Fibroblast of gingiva (primary cell): ENCODE results near the gene MLLT6.

Experiments
- DNase-seq: peaks from one replicate; pipeline ENCODE4 v3.0.0-alpha.2; 2011; ENCODE audit warnings: low read depth

MLLT6 gene

DNA sequence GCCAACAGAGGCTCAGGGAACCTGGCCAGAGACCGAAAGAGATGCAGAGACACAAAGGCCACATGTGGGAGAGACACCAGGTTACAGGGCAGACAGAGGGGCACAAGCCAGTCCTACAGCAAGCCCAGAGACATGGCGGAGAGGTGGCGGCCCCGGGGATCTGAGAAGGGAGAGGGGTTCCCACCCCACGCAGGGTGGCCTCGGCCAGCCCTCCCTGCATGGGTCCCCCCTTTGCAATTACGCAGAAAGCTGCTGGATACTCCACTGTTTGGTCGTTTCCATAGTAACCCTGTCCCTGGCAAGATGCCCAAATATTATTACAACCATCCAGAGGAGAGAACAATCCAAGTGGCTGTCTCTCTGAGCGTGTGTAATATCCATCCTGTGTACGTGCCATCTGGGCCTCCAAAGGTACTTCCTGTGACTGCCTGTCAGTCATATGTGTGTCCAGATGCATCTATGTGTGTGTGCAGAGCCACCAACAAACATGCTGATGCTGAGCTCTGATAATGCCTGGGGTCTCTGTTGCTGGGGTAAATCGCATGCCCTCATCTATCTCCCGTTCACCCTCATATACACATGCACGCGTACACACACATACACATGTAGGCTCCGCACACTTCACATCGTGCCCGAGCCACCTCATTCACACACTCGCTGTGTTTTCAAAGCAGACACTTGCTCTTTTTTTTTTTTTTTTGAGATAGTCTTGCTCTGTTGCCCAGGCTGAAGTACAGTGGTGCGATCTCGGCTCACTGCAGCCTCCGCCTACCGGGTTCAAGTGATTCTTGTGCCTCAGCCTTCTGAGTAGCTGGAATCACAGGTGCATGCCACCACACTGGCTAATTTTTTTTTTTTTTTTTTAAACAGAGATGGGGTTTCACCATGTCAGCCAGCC is 37.6 kb downstream of the MLLT6 start:
- peak; percentile 90 for DNase-seq

DNA sequence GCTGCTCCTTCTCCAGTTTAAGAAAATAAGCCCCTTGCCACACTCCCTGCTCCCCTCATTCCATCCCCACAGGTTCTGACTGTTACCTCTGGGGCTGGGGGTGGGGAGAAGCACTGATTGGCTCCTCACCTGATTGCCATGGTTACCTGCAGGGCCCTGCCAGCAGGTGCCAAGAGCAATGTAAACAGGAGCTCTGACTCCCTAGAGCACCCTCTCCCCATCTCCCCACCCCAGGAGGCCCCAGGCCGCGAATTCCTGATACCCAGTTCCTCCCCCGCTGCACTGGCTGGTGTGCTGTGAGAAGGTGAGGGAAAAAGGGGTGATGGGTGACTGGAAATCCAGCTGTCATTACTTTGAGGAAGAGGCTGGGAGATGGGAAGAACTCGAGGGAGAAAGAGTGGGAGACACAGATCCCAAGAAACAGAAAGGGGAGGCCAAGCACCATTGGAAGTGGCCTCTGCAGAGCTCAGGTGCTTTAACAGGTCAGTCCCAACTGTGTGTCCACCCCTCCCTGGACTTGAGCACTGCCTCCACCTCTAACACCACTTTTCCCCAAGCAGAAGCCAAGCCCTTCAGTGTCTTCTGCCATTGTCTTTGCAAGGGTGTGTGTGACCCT is 38.6 kb downstream of the MLLT6 start:
- no peak for DNase-seq

DNA sequence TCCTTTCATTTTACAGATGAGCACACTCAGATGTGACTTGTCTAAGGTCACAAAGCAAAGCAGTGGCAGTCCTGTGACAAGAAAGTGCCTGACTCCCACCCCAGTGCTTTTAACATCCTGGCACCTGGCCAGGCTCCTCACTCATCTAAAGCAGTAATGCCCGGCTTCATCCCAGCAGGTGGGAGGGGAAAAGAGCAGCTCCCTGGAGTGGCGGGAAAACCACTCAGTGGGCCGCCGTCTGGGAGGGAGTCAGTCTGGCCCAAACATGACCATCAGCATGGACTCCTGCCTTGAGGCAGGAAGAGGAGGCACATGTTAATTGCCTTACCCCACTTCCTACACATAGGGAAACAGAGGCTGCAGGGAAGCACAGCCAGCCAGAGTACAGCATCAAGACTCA is 40.5 kb downstream of the MLLT6 start:
- no peak for DNase-seq

DNA sequence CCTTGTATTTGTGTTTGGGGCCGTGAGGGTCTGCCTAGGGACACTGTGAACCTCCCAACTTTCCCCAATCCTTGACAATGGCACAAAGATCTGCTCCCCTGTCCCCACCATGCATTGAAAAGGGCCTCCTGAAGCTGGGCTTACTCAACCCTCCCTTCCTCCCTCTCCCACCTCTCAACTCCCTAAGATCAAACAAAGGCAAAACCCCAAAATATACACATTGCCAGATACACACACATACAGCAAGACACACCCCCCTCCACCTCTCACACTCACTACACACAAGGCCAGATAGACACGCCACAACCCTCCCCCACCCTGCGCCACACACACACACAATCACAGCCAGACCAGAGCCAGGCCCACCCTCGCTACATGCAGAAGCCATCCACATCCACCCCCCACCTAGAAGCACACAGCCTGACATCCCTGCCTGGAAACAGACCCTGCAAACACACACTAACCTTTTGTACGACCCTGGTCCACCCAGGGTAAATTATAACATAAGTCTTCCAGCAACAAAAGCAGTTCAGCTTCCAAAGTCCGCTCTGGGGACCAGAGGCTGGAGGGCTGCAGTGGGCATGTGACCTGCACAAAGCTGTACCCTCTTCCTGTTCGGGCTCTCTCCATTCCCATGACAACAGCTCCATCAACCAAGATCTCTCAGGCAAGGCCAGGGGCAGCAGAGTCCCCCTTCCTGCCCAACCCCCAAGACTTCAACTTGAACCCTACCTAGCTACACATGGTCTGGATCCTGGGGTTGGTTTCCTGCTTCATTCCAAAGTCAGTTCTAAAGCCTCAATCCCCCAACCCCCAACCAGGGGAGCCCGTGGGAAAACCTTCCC is 41.2 kb downstream of the MLLT6 start:
- no peak for DNase-seq

DNA sequence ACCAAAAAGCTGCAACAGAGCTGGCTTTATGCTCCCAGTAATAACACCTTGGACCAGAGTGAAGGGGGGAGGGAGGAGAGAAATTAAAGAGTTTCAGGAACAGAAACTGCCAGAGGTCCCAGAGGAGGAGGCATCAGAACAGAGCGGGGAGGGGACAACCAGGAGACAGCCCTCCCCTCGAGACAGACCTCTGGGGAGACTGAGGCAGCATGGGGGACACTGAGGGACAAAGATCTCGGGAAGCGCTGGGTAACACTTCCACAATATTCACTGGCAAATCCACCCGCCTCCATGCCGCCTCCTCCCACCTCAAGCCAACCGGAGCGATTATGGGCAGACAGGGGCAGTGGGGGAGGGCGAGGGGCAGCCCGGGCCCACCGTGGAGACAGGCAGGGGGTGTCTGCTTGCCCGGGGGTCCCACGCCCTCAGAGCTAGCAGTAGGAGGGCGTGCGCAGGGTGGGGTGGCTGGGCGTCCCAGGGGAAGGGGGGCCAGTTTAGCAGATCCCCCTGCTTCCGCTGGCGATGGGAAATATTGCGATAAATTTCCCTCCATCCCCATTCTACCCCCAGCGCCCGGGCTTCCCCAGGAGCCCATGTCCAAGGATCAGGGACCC is 41.9 kb downstream of the MLLT6 start:
- DNase-seq: no peak

DNA sequence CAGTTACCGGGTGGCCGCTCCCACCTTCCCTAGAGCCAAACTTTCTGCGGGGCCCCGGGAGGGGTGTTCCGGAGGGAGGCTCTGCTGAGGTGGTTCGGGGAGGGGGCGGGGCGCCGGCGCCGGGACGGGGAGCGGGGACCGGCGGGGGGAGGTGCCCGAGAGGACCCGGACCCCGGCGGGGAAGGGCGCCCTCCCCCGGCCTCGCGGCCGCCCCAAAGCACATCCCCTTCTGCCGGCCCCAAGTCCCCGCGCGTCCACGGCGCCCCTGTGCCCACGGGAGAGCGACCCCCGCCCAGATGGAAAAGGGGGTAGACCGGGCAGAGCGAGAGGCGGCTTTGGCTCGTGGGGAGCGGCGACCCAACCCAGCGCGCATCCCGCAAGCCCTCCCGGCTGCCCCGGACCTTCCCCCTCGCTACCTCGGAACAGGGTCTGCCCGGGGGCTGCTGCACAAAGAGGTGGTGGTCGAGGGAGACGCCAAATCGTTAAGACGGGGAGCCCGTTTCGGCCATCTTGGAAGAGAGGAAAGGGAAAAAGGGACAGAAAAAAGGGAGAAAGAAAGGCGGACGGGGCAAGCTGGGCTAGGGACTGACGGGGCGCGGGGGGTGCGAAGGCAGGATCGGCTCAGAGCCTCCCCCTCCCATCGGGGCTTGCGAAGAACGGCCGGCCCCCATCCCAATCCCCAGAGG is 42.5 kb downstream of the MLLT6 start:
- no peak for DNase-seq

DNA sequence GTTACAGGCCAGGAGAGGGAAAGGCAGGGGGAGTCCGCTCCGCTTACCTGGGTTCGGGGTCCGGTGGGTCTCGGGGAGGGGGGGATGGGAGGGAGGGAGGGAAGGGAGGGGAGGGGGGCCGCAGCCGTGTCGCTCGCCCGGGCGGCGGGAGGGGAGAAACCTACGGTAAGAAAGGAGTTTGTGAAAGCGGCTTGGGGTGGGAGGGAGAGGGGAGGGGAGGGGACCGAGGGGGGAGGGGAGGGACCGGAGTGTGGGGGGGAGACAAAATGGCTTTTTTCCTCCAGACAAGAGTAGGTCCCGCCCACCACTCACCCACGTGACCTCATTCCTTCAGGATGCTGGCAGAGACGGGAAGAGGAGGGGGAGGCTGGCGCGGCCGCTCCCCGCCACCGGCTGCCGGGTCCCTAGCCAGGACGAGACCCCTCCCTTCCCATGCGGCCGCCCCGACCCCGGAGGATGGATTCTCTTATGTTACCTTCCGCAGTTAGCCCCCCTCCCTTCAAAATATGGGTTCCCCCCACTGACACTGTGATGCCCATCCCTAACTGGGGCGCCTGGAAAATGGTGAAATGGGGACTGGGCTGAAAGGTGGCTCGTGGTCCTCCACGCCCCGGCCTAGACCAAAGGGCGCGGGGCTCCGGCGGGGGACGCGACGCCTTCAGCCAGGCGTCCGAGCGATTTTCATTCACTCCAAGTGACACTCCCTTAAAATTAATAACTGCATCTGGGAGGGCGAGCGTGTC is 43.2 kb downstream of the MLLT6 start, which contains the start of gene PCGF2:
Gene PCGF2, minus strand, starts transcription at position 188 of the 743 bp plus-strand sequence. CDS start 7,934 bp downstream, outside the sequence.
- peak; percentile 78 for DNase-seq

DNA sequence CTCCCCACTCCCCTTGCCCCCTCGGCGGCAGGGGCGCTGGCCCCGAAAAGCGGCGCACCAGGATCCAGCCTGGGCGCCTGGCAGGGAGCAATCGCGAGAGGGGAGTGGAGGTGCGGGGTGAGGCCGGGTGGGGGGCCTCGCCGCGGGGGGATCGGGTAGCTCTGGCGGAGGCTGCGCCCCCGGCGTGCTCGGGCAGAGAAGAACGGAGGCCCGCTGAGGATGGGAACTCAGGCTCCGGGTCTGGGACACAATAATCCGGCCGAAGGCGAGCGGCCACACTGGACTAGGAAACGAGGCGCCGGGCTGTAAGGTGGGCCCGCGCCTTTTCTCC is 43.8 kb downstream of the MLLT6 start:
- no peak for DNase-seq

DNA sequence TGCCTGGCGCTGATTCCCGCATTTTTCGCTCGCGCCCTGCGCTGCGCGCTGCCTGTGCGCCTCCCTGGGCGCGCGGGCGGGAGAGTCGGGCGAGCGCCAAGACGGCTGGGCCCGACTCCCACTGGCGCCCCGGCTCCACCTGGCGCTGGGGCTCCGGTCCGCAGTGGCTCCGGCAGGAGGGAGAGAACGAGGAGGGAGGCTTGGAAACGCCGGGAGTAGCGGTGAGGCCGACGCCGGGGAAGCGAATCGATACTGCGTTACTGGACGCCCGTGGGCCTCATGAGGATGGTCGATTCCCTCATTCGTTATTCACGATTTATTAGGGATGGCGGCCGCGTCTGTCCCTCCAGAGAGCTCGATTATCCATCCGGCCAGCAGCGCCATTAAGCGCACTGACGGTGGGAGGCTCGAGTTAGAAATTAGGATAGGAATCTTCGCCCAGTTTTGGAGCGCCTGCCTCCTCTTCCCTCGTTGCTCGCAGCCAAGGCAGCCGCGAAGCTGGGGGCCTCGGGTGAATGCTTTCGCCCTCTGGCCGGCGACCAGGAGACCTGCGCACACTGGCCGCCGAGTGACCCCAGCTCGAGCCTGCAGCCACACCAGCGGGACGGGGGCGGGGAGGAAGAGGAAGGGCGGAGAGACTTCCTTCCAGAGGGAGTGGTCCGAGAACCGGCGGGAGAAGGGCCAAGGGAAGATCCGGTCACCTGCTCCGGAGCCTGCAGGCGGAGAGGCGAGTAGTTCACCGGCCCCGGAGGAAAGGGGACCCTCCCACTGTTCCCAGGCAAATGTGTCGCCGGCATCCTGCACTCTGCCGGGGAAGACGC is 44.4 kb downstream of the MLLT6 start:
- DNase-seq: peak; percentile 46

DNA sequence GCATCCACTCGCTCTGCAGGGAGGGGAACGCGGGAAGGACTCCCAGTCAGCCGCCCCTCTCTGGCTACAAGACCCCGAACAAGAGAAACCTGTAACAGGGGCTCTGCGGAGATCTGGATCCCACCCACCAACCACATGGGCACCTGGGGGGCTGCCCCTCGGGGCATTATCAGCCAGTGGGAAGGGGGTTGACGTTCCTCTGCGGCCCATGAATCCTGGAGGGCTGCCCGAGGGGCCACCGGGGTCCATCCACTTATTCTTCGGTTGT is 44.9 kb downstream of the MLLT6 start:
- no peak for DNase-seq

DNA sequence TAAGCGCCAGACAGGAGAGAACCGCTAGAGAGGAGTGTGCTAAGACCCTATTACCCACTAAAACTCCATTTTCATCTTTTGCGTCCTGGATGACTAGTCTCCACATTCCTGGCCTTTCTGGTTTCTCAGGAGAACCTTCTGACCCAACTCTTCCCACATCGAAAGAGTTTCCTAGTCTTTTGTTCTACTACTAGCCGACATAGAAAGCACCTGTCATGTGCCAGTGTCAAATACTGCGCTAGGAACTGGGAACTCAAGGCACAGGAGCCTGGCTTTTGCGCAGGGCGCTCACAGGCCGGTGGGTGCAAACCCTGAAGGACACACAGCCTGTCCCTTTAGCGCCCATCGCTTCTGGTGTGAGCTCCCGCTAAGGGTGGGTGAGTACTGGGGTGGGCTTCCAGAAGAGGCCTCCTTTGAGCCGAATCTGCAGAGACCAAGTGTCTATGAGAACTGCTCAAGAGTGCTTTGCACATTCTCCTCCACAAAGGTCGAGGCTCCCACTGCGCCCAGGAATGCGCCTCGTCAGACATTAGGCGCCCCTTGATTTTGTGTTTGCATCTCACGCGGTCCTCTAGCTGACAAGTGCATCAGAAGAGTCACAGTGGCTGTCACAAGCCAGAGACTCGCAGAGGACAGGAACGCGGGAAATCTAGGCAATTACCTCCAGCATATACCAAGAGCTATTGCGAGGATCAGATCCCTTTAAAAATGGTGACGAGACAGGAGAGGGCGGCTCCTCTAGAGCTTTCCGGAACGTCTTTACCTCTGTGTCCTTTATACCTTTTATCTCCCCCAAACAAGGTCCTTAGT is 45.4 kb downstream of the MLLT6 start:
- DNase-seq: no peak

DNA sequence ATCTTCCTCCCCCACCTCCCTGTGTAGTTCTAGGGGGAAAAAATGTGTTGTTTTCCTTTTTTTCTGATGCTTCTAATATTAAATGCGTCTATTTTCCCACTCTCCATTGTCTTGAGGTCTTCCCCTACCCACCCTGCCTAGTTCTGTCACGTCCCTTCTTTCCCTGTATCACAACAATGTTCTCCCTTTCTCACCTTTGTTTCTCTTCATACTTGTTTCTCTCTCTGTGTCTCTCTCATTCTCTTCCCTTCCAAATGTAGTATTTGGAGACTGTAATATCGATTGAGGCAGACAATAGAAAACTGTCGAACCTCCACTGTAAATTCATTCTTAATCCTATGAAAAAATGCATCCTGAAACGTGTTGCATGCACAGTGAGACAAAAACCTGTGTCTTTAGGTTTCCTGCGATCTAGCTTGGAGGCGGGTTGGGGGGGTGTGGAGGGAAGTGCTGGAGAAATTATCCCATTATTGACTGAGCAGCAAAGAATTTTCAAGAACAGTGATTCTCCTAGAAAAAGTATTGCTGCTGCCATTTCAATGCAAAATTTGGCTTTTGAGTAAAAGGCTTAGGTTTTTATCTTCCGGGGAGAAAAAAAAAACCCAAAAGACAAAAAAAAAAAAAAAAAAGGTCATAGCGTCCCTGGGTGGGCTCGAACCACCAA is 46.2 kb downstream of the MLLT6 start:
- DNase-seq: no peak

DNA sequence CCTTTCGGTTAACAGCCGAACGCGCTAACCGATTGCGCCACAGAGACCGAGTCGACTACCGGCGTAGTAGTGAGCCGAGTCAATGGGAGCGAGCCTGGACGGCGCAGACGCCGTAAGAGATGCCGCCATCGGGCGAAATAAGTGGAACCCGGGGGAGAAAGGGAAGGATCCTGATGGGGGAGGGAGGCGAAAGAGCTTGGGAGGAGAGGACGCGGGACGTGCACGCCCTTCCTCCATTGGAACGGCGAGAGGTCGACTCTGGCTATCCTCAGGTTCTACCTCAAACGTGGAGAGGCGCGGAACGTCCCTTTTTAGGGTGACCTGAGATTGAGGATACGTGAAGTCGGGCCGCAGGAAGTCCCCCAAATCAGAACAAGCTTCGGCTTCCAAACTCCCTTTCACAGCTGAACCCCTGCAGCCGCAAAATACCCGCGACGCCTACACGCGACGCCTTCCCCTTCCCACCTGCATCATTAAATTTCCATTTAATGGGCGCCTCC is 46.8 kb downstream of the MLLT6 start:
- peak; percentile 81 for DNase-seq

DNA sequence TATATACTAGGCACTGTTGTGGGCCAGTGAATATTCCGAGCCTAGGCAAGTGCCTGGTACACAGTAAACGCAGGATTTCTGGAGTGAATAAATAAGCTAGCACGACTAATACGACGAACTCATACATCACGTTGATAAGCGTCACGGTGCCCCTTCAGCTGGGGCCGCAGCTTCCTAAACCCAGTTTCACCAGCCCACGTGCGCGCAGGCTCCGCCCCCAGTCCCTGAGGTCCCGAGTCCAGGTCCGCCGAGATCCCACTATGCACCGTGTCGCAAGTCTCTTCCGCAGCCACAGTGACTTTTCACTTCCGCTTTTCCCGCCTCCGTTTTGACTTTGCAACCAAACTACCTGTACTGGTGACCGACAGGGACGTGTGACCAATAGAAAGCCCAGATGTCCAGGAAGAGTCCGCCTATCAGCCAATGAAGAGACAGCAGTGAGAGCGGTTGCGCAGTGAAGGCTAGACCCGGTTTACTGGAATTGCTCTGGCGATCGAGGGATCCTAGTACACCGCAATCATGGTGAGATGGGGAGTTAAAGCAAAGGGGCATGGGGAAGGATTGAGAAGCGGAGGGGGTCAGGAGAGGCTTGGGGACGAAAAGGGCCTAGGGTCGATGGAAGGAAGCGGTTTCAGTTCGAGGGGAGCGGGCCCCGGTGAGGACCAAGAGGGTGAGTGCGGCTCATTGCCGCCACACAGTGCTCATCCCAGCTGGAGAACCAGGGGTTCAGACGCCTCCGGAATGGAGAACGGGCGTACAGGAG is 47.4 kb downstream of the MLLT6 start, which contains the start of gene PSMB3:
Gene PSMB3, plus strand, starts transcription at position 434 of the 763 bp plus-strand sequence. Its CDS starts 86 bp downstream, at position 520.
- peak; percentile 99 for DNase-seq

DNA sequence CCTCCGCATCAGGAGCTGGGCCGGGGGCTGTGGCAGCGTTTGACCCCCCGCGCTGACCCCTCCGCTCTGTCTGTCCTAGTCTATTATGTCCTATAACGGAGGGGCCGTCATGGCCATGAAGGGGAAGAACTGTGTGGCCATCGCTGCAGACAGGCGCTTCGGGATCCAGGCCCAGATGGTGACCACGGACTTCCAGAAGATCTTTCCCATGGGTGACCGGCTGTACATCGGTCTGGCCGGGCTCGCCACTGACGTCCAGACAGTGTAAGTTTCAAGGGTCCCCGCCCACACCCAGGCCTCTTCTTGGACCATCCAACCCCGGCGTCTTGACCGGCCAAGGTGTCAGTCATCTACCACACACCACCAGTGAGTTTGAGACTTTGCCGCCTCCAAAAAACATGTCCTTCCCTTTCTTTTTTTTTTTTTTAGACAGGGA is 48.0 kb downstream of the MLLT6 start:
- no peak for DNase-seq

DNA sequence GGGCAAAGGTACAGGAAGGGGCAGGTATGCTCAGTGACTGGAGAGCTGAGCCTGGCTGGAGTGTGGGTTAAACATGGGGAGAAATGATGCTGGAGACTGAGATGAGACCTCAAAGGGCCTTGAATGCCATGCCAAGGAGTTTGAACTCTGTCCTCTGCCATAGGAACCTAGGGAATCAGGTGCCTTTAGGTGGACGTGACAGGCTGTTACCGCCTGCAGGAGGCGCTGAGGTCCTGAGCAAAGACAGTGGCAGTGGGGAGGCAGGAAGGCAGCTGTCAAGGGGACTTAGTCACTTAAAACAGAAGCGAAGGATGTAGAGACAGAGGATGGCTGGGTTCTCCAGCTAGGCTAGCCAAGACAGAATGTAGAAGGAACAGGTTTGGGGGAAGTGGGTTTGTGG is 56.5 kb downstream of the MLLT6 start:
- no peak for DNase-seq

DNA sequence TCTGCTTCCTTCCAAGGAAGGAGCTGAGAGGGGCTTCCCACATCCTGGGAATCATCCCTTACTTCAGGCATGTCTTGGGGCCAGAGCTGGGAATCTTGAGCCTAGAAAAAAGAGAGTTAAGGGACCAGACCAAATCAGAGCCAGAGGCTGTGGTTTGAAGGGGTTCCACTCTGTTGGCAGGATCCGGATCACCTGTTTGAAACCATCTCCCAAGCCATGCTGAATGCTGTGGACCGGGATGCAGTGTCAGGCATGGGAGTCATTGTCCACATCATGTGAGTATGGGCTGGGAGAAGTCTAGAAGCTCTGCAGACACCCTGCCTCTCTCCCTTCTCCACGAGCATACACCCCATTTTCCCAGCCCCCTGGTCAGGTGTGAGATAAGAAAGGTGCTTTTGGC is 57.2 kb downstream of the MLLT6 start:
- no peak for DNase-seq

DNA sequence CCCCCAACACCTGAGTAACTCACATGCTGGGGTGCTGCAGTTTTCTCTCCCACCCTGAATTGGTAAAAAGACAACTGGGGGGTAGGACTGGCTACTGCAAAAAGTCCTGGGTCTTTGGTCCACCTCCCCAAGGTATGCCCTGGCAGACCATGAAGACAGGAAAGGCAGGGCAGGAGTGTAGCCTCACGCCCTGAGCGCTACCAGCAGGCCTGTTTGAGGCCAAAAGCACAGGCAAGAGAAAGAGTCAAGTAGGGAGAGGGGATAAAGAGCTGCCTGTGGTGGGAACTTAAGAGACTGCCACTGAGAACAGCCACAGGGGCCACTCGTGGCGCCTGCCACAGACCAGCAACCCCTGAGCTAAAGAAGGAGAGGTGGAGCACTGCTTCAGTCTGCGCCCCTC is 61.3 kb downstream of the MLLT6 start:
- no peak for DNase-seq
